Mucosa of rectum (tissue), 2 donors: ENCODE data around the gene XRCC4.

Experiments used
- H3K27ac ChIP-seq, 2 donors: one replicate each; pipeline ENCODE4 v1.7.0; 2013; ENCODE audit warnings: inconsistent platforms in 2 of 2, low read depth in 2 of 2, low read length in 2 of 2
- H3K27me3 ChIP-seq, 2 donors: one replicate each; pipeline ENCODE4 v1.7.0; 2013; ENCODE audit warnings: low read length in 2 of 2; ENCODE audit not compliant: control insufficient read depth in 2 of 2, insufficient read depth in 2 of 2
- H3K36me3 ChIP-seq, 2 donors: one replicate each; pipeline ENCODE4 v1.7.0; 2013; ENCODE audit warnings: low read length in 2 of 2; ENCODE audit not compliant: control insufficient read depth in 2 of 2, insufficient read depth in 2 of 2
- H3K4me1 ChIP-seq, 2 donors: one replicate each; pipeline ENCODE4 v1.7.0; 2013; ENCODE audit warnings: low read length in 2 of 2, mild to moderate bottlenecking in 1 of 2; ENCODE audit not compliant: control insufficient read depth in 2 of 2, insufficient read depth in 2 of 2
- H3K4me3 ChIP-seq, 2 donors: one replicate each; pipeline ENCODE4 v1.7.0; 2013; ENCODE audit warnings: low read length in 2 of 2
- H3K9ac ChIP-seq, 2 donors: one replicate each; pipeline ENCODE4 v1.7.0; 2013; ENCODE audit warnings: low read length in 2 of 2, low read depth in 1 of 2, mild to moderate bottlenecking in 1 of 2
- H3K9me3 ChIP-seq, 2 donors: one replicate each; pipeline ENCODE4 v1.7.0; 2013; ENCODE audit warnings: low read length in 2 of 2; ENCODE audit not compliant: control insufficient read depth in 2 of 2
- donor health status: healthy.
- donor health status: Normal muscosa, but diverticular disease.

Gene XRCC4

DNA sequence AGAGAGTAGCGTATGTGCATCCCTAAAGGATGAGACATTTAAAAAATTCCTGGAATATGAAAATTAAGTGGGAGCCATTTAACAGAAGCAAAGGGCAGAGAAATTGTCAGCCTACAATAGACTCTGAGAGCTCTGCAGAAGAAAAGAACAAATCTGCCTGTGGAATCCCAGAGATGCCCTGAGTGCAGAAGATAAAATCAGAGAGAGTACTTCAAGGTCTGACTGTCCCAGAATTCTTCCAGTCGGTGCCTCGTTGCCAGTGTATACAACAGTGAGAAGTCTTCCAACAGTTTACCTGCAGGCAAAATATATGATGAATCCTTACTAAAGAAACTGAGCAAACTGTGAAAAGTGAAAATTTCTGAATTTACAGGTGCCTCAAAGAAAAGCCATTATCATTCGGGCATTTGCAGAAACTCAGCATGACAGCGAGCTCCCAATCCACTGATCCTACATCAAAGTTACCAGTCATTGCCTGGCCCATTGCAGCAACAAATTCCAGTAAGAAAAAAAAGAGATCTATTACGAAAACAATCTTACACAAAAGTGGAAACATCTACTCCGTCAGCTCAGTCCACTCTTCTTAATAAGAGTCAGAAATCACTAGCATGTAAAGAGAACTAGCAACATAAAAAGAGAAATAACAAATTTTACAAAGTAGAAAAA is 301.4 kb downstream of the XRCC4 start:
- H3K9ac ChIP-seq, result no peak overlapping the region
- H3K27ac ChIP-seq, result no peak overlapping the region

DNA sequence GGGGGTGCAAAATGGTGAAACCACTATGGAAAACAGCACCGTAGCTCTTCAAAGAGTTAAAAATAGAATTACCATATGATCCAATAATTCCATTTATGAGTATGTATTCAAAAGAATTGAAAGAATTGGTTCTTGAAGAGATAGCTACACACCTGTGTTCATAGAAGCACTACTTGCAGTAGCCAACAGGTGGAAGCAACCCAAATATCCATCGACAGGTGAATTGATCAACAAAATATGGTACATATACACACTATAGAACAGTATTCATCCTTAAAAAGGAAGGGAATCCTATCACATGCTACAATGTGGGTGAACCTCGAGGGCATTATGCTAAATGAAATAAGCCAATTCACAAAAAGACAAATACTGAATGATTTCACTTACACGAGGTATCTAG is 308.5 kb downstream of the XRCC4 start:
- H3K27ac ChIP-seq, result no peak overlapping the region
- H3K36me3 ChIP-seq, result no peaks in the 10 kb centered on the region
- no peaks in the 10 kb centered on the region for H3K27me3 ChIP-seq

More for the DNA sequence above, 301.4 kb downstream of the XRCC4 start:
- Histone ChIP-seq H3K27me3 (no peaks in the 10 kb centered on the region), H3K4me1 (no peaks in the 10 kb centered on the region), H3K36me3 (no peaks in the 10 kb centered on the region), H3K9me3 (no peaks in the 10 kb centered on the region), H3K4me3 (no peak overlapping the region)

DNA sequence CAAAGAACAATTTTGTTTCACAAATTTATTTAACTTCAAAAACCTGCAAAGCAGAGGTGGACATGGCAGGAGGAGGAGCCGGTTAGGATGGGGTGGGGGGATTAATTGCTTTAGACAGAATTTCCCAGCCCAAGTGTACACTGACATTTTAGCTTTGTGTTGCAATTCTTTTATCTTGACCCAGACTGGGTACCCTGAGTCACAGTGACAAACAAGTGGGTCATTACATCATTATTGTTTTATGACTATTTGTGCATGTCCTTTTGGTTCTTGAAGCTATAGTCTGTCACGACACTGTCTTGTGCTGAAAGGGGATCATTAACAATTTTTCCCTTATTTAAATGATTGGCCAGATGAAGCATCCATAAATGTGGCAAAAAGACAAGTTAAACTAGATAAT is 309.7 kb downstream of the XRCC4 start:
- no peaks in the 10 kb centered on the region for H3K27me3 ChIP-seq
- no peaks in the 10 kb centered on the region for H3K4me1 ChIP-seq
- H3K36me3 ChIP-seq, result no peaks in the 10 kb centered on the region
- no peak overlapping the region for H3K4me3 ChIP-seq
- no peaks in the 10 kb centered on the region for H3K9me3 ChIP-seq
- no peak overlapping the region for H3K27ac ChIP-seq
- no peak overlapping the region for H3K9ac ChIP-seq

More for the DNA sequence above, 308.5 kb downstream of the XRCC4 start:
- H3K9me3 ChIP-seq, result no peaks in the 10 kb centered on the region
- no peak overlapping the region for H3K4me3 ChIP-seq
- no peak overlapping the region for H3K9ac ChIP-seq
- H3K4me1 ChIP-seq, result no peaks in the 10 kb centered on the region

DNA sequence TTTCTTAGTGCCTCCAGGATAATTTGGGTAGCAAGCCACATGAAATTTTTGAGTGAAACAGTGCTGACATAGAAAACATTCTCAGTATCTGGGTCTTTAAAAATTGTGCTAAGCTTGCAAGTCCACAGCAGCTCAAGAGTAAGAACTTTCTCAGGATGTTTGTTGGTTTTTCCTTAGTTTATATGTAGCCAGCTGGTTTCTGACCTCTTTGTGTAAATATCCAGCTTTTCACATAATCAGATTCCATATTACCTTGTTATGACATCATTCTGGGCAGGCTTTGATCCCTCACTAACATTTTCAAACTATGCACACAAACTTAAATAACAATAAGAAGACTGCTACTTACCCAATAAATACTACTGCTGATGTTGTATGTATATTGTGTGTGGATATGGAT is 311.3 kb downstream of the XRCC4 start:
- H3K27ac ChIP-seq, result no peak overlapping the region
- no peaks in the 10 kb centered on the region for H3K36me3 ChIP-seq
- H3K27me3 ChIP-seq, result no peaks in the 10 kb centered on the region
- H3K4me1 ChIP-seq, result no peaks in the 10 kb centered on the region
- no peak overlapping the region for H3K4me3 ChIP-seq
- H3K9me3 ChIP-seq, result no peaks in the 10 kb centered on the region
- no peak overlapping the region for H3K9ac ChIP-seq

DNA sequence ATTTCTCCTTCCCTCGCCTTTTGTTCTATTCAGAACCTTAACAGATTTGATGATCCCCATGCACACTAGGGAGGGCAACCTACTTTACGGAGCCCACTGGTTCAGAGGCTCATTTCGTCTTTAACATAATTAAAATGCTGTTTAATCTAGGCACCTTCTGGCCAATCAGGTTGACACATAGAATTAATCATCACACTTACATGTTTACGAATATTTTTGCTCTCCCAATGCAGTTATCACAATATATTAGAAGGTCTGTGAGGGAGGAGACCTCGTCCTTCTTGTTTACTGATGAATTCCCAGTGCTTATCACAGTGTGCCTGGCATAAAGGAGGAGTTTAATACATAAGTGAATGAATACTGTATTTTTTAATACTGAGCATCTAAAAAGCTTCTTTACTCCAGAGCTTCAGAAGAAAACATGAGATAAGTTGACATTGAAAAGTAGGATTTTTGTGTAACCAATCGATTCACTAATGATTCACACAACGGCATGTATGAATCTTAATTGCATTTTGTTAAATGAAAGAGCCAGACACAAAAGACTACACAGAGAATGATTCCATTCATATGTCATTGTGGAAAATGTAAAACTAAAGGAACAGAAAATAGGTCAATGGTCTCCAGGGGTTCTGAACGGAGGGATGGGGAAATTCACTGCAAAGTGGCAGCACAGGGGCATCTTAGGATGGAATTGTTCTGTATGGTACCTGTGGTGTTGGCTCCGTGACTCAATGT is 315.6 kb downstream of the XRCC4 start:
- Histone ChIP-seq H3K4me3 (no peak overlapping the region), H3K9ac (no peak overlapping the region), H3K27ac (no peak overlapping the region), H3K36me3 (no peaks in the 10 kb centered on the region), H3K9me3 (no peaks in the 10 kb centered on the region), H3K27me3 (no peaks in the 10 kb centered on the region), H3K4me1 (no peaks in the 10 kb centered on the region)

DNA sequence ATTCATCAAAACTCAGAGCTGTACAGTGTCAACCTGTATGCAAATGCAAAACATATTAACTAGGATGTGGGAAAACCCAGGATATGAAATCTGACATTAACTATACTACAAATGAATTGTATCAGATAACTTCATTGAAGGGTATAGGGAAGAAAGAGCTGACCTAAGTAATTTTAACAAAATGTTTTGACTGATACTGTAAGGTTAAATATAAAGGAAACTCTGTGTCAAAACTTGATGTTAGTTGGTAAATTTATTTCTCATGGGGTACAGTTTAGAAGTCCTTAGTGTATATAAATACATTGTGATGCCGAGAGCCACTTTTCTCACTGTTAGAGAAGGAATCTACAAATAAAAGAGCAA is 316.1 kb downstream of the XRCC4 start:
- H3K4me1 ChIP-seq, result no peaks in the 10 kb centered on the region
- no peaks in the 10 kb centered on the region for H3K36me3 ChIP-seq
- H3K9me3 ChIP-seq, result no peaks in the 10 kb centered on the region
- no peak overlapping the region for H3K4me3 ChIP-seq
- no peak overlapping the region for H3K27ac ChIP-seq
- no peaks in the 10 kb centered on the region for H3K27me3 ChIP-seq
- H3K9ac ChIP-seq, result no peak overlapping the region

DNA sequence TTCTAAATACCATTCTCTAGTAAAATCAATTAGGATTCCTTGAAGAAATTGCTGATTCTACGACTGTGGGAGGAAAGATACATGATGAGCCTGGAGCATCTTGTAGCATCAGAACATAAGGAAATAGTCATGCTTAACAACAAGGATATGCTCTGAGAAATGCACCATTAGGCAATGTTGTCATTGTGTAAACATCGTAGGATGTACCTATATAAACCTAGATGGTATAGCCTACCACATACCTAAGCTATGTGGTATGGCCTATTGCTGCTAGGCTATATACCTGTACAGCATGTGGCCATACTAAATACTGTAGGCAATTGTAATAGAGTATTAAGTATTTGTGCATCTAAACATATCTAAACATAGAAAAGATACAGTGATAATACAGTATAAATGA is 316.8 kb downstream of the XRCC4 start:
- no peaks in the 10 kb centered on the region for H3K36me3 ChIP-seq
- H3K27me3 ChIP-seq, result no peaks in the 10 kb centered on the region
- no peaks in the 10 kb centered on the region for H3K9me3 ChIP-seq
- H3K4me3 ChIP-seq, result no peak overlapping the region
- H3K27ac ChIP-seq, result no peak overlapping the region
- H3K4me1 ChIP-seq, result no peaks in the 10 kb centered on the region
- no peak overlapping the region for H3K9ac ChIP-seq

DNA sequence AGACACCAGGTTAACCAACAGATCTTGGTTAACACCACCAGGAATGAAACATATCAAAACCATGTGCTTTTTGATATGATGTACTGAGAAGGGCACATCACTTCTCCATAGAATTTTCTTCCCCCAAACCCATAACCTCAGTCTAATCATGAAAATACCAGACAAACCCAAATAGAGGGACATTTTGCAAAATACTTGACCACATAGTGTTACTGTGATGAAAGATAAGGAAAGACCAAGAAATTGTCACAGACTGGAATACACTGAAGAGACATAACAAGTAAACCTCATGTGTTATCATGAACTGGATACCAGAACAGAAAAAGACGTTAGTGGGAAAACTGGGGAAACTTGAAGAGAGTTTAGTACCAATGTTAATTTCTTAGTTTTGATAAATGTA is 319.3 kb downstream of the XRCC4 start:
- no peaks in the 10 kb centered on the region for H3K27me3 ChIP-seq
- H3K9ac ChIP-seq, result no peak overlapping the region
- H3K9me3 ChIP-seq, result no peaks in the 10 kb centered on the region

DNA sequence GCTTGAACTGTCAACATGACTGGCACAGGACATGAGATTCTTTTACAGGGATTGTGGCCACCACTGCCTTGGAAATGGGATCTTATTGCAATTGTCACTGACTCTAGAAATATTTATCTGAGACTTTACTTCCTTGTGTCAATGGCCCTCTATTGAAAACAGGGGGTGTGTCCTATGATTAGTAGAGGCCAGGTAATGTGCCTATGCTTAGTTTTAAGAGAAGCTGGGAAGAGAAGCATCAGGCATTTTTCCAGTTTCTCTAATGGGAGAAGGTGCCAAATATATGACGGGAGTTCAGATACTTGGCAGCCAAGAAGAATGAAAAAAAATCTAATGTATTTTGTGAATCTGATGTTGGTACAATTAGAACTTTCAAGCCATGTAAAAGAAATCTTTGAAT is 320.3 kb downstream of the XRCC4 start:
- H3K9me3 ChIP-seq, result no peaks in the 10 kb centered on the region
- H3K27ac ChIP-seq, result no peak overlapping the region
- no peaks in the 10 kb centered on the region for H3K27me3 ChIP-seq
- H3K36me3 ChIP-seq, result no peaks in the 10 kb centered on the region
- no peak overlapping the region for H3K9ac ChIP-seq
- H3K4me3 ChIP-seq, result no peak overlapping the region
- H3K4me1 ChIP-seq, result no peaks in the 10 kb centered on the region

More for the DNA sequence above, 319.3 kb downstream of the XRCC4 start:
- Histone ChIP-seq H3K36me3 (no peaks in the 10 kb centered on the region), H3K27ac (no peak overlapping the region), H3K4me1 (no peaks in the 10 kb centered on the region), H3K4me3 (no peak overlapping the region)

DNA sequence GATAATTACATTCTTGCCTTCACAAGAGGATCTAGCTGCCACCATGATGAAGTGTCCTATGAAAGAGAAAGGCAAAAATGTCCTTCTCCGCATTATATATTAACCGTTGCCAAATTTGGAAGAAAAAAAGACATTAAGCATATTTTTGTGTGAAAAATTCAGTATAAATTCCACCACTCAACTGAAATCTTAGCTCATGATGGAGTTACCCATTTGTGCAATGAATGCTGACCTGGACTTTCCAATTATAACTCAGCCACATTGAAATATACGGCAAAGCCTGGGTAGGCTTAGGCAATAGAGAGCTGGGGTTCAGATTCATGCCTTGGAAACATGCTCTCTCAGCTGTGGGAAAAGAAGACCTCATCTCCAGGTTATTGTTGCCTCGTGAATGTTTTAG is 322.9 kb downstream of the XRCC4 start:
- no peak overlapping the region for H3K9ac ChIP-seq
- H3K4me1 ChIP-seq, result no peaks in the 10 kb centered on the region
- H3K36me3 ChIP-seq, result no peaks in the 10 kb centered on the region
- H3K27me3 ChIP-seq, result no peaks in the 10 kb centered on the region
- no peak overlapping the region for H3K4me3 ChIP-seq
- no peaks in the 10 kb centered on the region for H3K9me3 ChIP-seq
- H3K27ac ChIP-seq, result no peak overlapping the region
